H1 (cell line): ENCODE measurements around the gene TOP1. TPM values are rescaled to one million over a fixed set of nuclear protein-coding genes. Genes with fewer than 3 reads are reported as not detected.
A peak's percentile ranks its signal among the peaks of the same experiment; 100 is the strongest.

Experiments
- CTCF ChIA-PET: fragments of 300-600 bp; sonication (Branson Sonifier 250); formaldehyde crosslinking; loops from one replicate; lab custom pipeline; 2021; ENCODE audit not compliant: partially characterized antibody; lab: Charles Lee
- POLR2A ChIA-PET: fragments of 300-600 bp; sonication (Branson Sonifier 250); formaldehyde crosslinking; loops from one replicate; lab custom pipeline; 2021; ENCODE audit warnings: inconsistent platforms; ENCODE audit not compliant: partially characterized antibody; lab: Charles Lee
- DNase-seq, 2 experiments: peaks; one replicate each; pipeline versions ENCODE4 v3.0.0 to v3.0.0-alpha.2; 2010 to 2022; ENCODE audit warnings: low spot score in 2 of 2, low read depth in 1 of 2, mixed read lengths in 1 of 2
- FAIRE-seq: peaks from 2 replicates; lab custom pipeline; 2011; peaks lifted over from hg19 to GRCh38; lab: Jason Lieb, UNC
- H2AFZ ChIP-seq: 2 replicates; pipeline ENCODE4 v1.8.1; 2012; ENCODE audit warnings: low read length, inconsistent platforms
- H2AK5ac ChIP-seq: 2 replicates; pipeline ENCODE4 v1.6.1; 2013; ENCODE audit warnings: low read depth, low read length
- H2BK120ac ChIP-seq: replicated peaks from 2 replicates; pipeline ENCODE3; 2013; ENCODE audit warnings: low read depth, low read length, inconsistent platforms
- H2BK12ac ChIP-seq: 2 replicates; pipeline ENCODE4 v1.6.1; 2013; ENCODE audit warnings: low read depth, low read length
- H2BK15ac ChIP-seq: 2 replicates; pipeline ENCODE4 v1.6.1; 2013; ENCODE audit warnings: low read length
- H2BK20ac ChIP-seq: 2 replicates; pipeline ENCODE4 v1.6.1; 2013; ENCODE audit warnings: low read length
- H2BK5ac ChIP-seq: 2 replicates; pipeline ENCODE4 v1.6.1; 2013; ENCODE audit warnings: low read depth, low read length
- H3K14ac ChIP-seq: 2 replicates; pipeline ENCODE4 v1.6.1; 2013; ENCODE audit warnings: inconsistent platforms; ENCODE audit not compliant: insufficient read length
- H3K18ac ChIP-seq: 2 replicates; pipeline ENCODE4 v1.6.1; 2013; ENCODE audit warnings: low read length; ENCODE audit errors: extremely low read depth
- H3K23ac ChIP-seq: 2 replicates; pipeline ENCODE4 v1.6.1; 2013; ENCODE audit warnings: inconsistent platforms; ENCODE audit not compliant: insufficient read length
- H3K23me2 ChIP-seq: 2 replicates; pipeline ENCODE4 v1.6.1; 2013; ENCODE audit warnings: low read depth, low read length
- H3K27ac ChIP-seq: 2 replicates; pipeline ENCODE4 v1.6.1; 2011; ENCODE audit warnings: low read depth, low read length, inconsistent platforms
- H3K27me3 ChIP-seq, 4 experiments: replicated peaks in 1 of 4; 1 replicate in 1 of 4; 2 replicates in 3 of 4; pipeline versions ENCODE4 v1.6.1 to v1.8.1; 2011 to 2013; ENCODE audit warnings: low read length in 3 of 4, mild to moderate bottlenecking in 3 of 4, inconsistent platforms in 2 of 4, mixed read lengths in 2 of 4, moderate library complexity in 1 of 4; ENCODE audit not compliant: control insufficient read depth in 3 of 4, insufficient read depth in 3 of 4; ENCODE audit errors: extremely low read depth in 1 of 4
- H3K36me3 ChIP-seq, 4 experiments: 2 replicates each; pipeline versions ENCODE4 v1.6.1 to v1.8.1; 2011 to 2013; ENCODE audit warnings: mild to moderate bottlenecking in 4 of 4, low read length in 3 of 4, moderate library complexity in 2 of 4, control low read depth in 1 of 4, inconsistent platforms in 1 of 4; ENCODE audit not compliant: insufficient read depth in 4 of 4, control insufficient read depth in 2 of 4
- H3K4ac ChIP-seq: replicated peaks from 2 replicates; pipeline ENCODE3; 2013; ENCODE audit warnings: low read length, low read depth, mixed read lengths, inconsistent platforms; ENCODE audit not compliant: insufficient read length
- H3K4me1 ChIP-seq, 4 experiments: replicated peaks in 1 of 4; 1 replicate in 1 of 4; 2 replicates in 3 of 4; pipeline versions ENCODE4 v1.6.1 to v1.8.1; 2011 to 2013; ENCODE audit warnings: low read length in 3 of 4, inconsistent platforms in 2 of 4, mixed read lengths in 1 of 4; ENCODE audit not compliant: insufficient read depth in 4 of 4, control insufficient read depth in 3 of 4
- H3K4me2 ChIP-seq, 2 experiments: 2 replicates each; pipeline versions ENCODE4 v1.6.1 to v1.8.1; 2011 to 2013; ENCODE audit warnings: low read depth in 2 of 2, low read length in 2 of 2, control low read depth in 1 of 2, inconsistent platforms in 1 of 2, mild to moderate bottlenecking in 1 of 2; ENCODE audit not compliant: insufficient read depth in 1 of 2
- H3K4me3 ChIP-seq, 4 experiments: fragments of 200-600, 300-600 bp in 1 of 4; sonication (generic), shearing (Covaris generic), sonication (Bioruptor Twin) in 1 of 4; 2 replicates each; pipeline versions ENCODE4 v1.5.1 to v1.8.1; 2011 to 2016; ENCODE audit warnings: low read length in 4 of 4, low read depth in 3 of 4, control low read depth in 2 of 4, inconsistent platforms in 2 of 4, mild to moderate bottlenecking in 2 of 4, mixed read lengths in 1 of 4, moderate library complexity in 1 of 4; ENCODE audit not compliant: insufficient read depth in 2 of 4; ENCODE audit errors: extremely low read depth in 1 of 4
- H3K56ac ChIP-seq: replicated peaks from 2 replicates; pipeline ENCODE3; 2013; ENCODE audit warnings: low read depth, mild to moderate bottlenecking, mixed read lengths, low read length, inconsistent platforms; ENCODE audit not compliant: insufficient read length
- H3K79me1 ChIP-seq: 2 replicates; pipeline ENCODE4 v1.6.1; 2013; ENCODE audit warnings: low read depth, low read length, control low read depth
- H3K79me2 ChIP-seq, 2 experiments: 2 replicates each; pipeline versions ENCODE4 v1.6.1 to v1.8.1; 2012 to 2013; ENCODE audit warnings: low read length in 2 of 2, mild to moderate bottlenecking in 2 of 2, inconsistent platforms in 1 of 2; ENCODE audit not compliant: insufficient read depth in 2 of 2, control insufficient read depth in 1 of 2
- H3K9ac ChIP-seq, 4 experiments: replicated peaks in 1 of 4; 1 replicate in 1 of 4; 2 replicates in 3 of 4; pipeline versions ENCODE4 v1.6.1 to v1.8.1; 2011 to 2013; ENCODE audit warnings: low read depth in 3 of 4, low read length in 3 of 4, control low read depth in 2 of 4, mild to moderate bottlenecking in 2 of 4, moderate library complexity in 2 of 4, inconsistent platforms in 1 of 4; ENCODE audit errors: extremely low read depth in 1 of 4
- H3K9me3 ChIP-seq, 2 experiments: 2 replicates each; pipeline versions ENCODE4 v1.6.1 to v1.8.1; 2012 to 2013; ENCODE audit warnings: mild to moderate bottlenecking in 2 of 2, moderate library complexity in 2 of 2, control low read depth in 1 of 2, inconsistent platforms in 1 of 2, low read depth in 1 of 2, low read length in 1 of 2, mixed read lengths in 1 of 2; ENCODE audit not compliant: insufficient read depth in 2 of 2
- H4K20me1 ChIP-seq, 2 experiments: replicated peaks in 1 of 2; 2 replicates each; pipeline versions ENCODE3 to v1.8.1; 2011 to 2013; ENCODE audit warnings: inconsistent platforms in 2 of 2, low read length in 2 of 2, mild to moderate bottlenecking in 1 of 2; ENCODE audit not compliant: insufficient read depth in 2 of 2, control insufficient read depth in 1 of 2
- H4K5ac ChIP-seq: 2 replicates; pipeline ENCODE4 v1.6.1; 2013; ENCODE audit warnings: low read length, low read depth, mixed read lengths, inconsistent platforms; ENCODE audit not compliant: insufficient read length
- H4K8ac ChIP-seq: 2 replicates; pipeline ENCODE4 v1.8.0; 2013; ENCODE audit warnings: mild to moderate bottlenecking, moderate library complexity, low read length, inconsistent platforms; ENCODE audit not compliant: insufficient read depth; ENCODE audit errors: extremely low read depth
- H4K91ac ChIP-seq: replicated peaks from 2 replicates; pipeline ENCODE3; 2013; ENCODE audit warnings: low read length, mixed read lengths, inconsistent platforms; ENCODE audit not compliant: insufficient read length
- BACH1 ChIP-seq: IDR thresholded peaks from 2 replicates; pipeline ENCODE4 v1.6.1; 2012; ENCODE audit warnings: low read length, improper control_type of control experiment
- CBX5 ChIP-seq: fragments of 300-800, 300-1000 bp; sonication (generic); IDR thresholded peaks from 2 replicates; pipeline ENCODE4 v1.7.1; 2016; ENCODE audit warnings: antibody characterized with exemption, low read length, low read depth
- CEBPB ChIP-seq: IDR thresholded peaks from 2 replicates; pipeline ENCODE4 v1.6.1; 2012; ENCODE audit warnings: low read depth, low read length
- CHD2 ChIP-seq: IDR thresholded peaks from 2 replicates; pipeline ENCODE4 v1.6.1; 2012; ENCODE audit warnings: low read length, improper control_type of control experiment
- EGR1 ChIP-seq: IDR thresholded peaks from 2 replicates; pipeline ENCODE4 v1.6.1; 2011; ENCODE audit warnings: low read depth, low read length, borderline replicate concordance
- JUN ChIP-seq: IDR thresholded peaks from 2 replicates; pipeline ENCODE4 v1.6.1; 2011; ENCODE audit warnings: low read depth, mild to moderate bottlenecking, improper control_type of control experiment, low read length
- KDM1A ChIP-seq: fragments of 200-600, 300-600 bp; sonication (generic); IDR thresholded peaks from 2 replicates; pipeline ENCODE4 v1.7.1; 2016; ENCODE audit warnings: mild to moderate bottlenecking, low read length, borderline replicate concordance
- KDM5A ChIP-seq: fragments of 200-600 bp; IDR thresholded peaks from 2 replicates; pipeline ENCODE4 v1.7.1; 2012; ENCODE audit warnings: mild to moderate bottlenecking, low read length, inconsistent platforms, mixed read lengths
- PHF8 ChIP-seq: fragments of 200-600 bp; sonication (generic); conservative IDR thresholded peaks from 2 replicates; pipeline ENCODE4 v1.7.1; 2012; ENCODE audit warnings: low read depth, mild to moderate bottlenecking, inconsistent platforms, low read length, moderate library complexity
- RXRA ChIP-seq: IDR thresholded peaks from 2 replicates; pipeline ENCODE4 v1.6.1; 2011; ENCODE audit warnings: low read depth, mild to moderate bottlenecking, low read length, moderate library complexity; ENCODE audit not compliant: insufficient read depth
- SIN3A ChIP-seq, 2 experiments: IDR thresholded peaks in 1 of 2; conservative IDR thresholded peaks in 1 of 2; 2 replicates each; pipeline ENCODE4 v1.6.1; 2011 to 2012; ENCODE audit warnings: low read length in 2 of 2, improper control_type of control experiment in 1 of 2, low read depth in 1 of 2, mild to moderate bottlenecking in 1 of 2
- WGBS, 2 experiments: shearing (Covaris generic) in 1 of 2; methylation state at CpG; one replicate each; pipeline versions ENCODE4 v1.1.6 to v1.1.7; 2013 to 2015; ENCODE audit warnings: low lambda C conversion rate in 2 of 2, mixed read lengths in 2 of 2, inconsistent platforms in 1 of 2, low coverage in 1 of 2, missing lambda C conversion rate in 1 of 2; ENCODE audit not compliant: insufficient replicate concordance in 2 of 2, insufficient coverage in 1 of 2, insufficient read length in 1 of 2; ENCODE audit errors: extremely low coverage in 1 of 2, missing lambda C conversion rate in 1 of 2; 5-methylcytosine and 5-hydroxymethylcytosine counted together
- polyA plus RNA-seq, 7 experiments: library from polyadenylated mRNA; depleted of rRNA in 3 of 7; stranded (reverse) in 5 of 7; unstranded in 2 of 7; fragments of >200 nt in 5 of 7; fragments of 200-250 nt in 2 of 7; gene quantifications; 1 replicate in 5 of 7; 2 replicates in 1 of 7; 4 replicates in 1 of 7; pipeline versions ENCODE4 v1.2.1 to v1.2.3, GENCODE V29; 2011 to 2013; ENCODE audit warnings: missing spikeins in 2 of 7, mixed read lengths in 2 of 7
- total RNA-seq: library from RNA; stranded (reverse); fragmentation: NEBNext Ultra II Directional; extraction: Animal tissue kit (Norgen Biotek cat#: 25700); gene quantifications from 2 replicates; pipeline ENCODE4 v1.2.1, GENCODE V29; 2021
- TF ChIP-seq, protein P1 (sequence below): IDR thresholded peaks from 2 replicates; pipeline ENCODE4 v1.6.1; 2012; ENCODE audit warnings: inconsistent platforms

Gene TOP1
- total and polyA plus RNA-seq, 2 of the 8 experiments (the other 6 are each of a cell fraction or from before 2014, with no cell fraction given): 7.4 to 108 TPM

DNA sequence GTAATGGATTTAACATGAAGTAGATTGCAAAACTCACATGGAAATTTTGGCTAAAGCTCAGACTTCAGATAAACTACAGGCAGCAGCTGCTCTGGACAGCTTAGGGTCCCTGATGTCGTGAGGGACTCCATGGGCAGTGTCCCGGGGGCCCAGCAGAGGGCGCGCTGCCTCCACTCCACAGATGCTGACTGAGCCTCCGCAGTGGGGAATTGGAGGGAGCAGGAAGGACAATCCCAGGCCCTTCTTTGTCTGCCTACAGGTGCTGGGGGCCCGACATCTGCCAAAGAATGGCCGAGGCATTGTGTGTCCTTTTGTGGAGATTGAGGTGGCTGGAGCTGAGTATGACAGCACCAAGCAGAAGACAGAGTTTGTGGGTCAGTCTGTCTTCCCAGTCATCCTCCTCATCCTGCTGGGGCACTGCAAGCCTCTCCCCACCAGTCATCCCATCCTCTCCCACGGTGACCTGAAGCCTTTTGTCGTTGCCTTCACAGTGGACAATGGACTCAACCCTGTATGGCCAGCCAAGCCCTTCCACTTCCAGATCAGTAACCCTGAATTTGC lies 144.6 kb downstream of the TOP1 start:
- Histone ChIP-seq H2BK20ac (no peak overlapping the region), H4K20me1 (peaks cover 17 to 18% of the 10 kb centered on the region in 2 experiments)
- TF ChIP-seq CEBPB (no peak), KDM1A (no peak), PHF8 (no peak), KDM5A (no peak), SIN3A (conservative IDR thresholded peaks at IDR 0.05 in 1 of 2, IDR thresholded peaks at IDR 0.05 in 1 of 2; ENCODE audit: low read depth in 1 of 2, low read length in 2 of 2) (no peak; a peak in 1 of 4 replicates), RXRA (no peak), CBX5 (no peak), CHD2 (no peak), EGR1 (no peak), BACH1 (no peak), JUN (no peak)
- TF ChIP-seq, protein P1, sequence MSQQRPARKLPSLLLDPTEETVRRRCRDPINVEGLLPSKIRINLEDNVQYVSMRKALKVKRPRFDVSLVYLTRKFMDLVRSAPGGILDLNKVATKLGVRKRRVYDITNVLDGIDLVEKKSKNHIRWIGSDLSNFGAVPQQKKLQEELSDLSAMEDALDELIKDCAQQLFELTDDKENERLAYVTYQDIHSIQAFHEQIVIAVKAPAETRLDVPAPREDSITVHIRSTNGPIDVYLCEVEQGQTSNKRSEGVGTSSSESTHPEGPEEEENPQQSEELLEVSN: peak; percentile 44; the same call in 1 of the 2 replicates

More for the DNA sequence above, 144.6 kb downstream of the TOP1 start:
- no peaks in the 10 kb centered on the region for H3K4me1 ChIP-seq
- H3K4me2 ChIP-seq: no peak overlapping the region
- no peaks in the 10 kb centered on the region for H3K23me2 ChIP-seq
- no peak overlapping the region for H2AK5ac ChIP-seq
- WGBS, 2 experiments: 60% methylated on average over 9 of the region's 9 CpGs; no CpG with 5 or more reads in 1 of the 2 experiments
- ChIA-PET CTCF (interaction anchor here (0.6 to 7.3 kb wide), 53 partner anchors 8 to 261 kb away, joined by 3 to 112 read pairs (median 4); partner anchors contain the start of gene LPIN3), POLR2A (interaction anchor here (0.8 to 1.6 kb wide), 6 partner anchors 7 to 167 kb away, joined by 3 to 5 read pairs (median 3); partner anchors contain the start of genes LPIN3 and PLCG1)
- no peaks in the 10 kb centered on the region; the same call in 1 of the 2 replicates for H3K79me1 ChIP-seq
- H3K14ac ChIP-seq: no peak overlapping the region
- H2AFZ ChIP-seq: no peak overlapping the region
- no peaks in the 10 kb centered on the region for H3K79me2 ChIP-seq
- no peak overlapping the region for H3K23ac ChIP-seq
- H3K18ac ChIP-seq: no peak overlapping the region
- H3K9me3 ChIP-seq: no peaks in the 10 kb centered on the region
- H3K56ac ChIP-seq: no peak overlapping the region
- H3K4ac ChIP-seq: no peak overlapping the region
- no peak overlapping the region for H4K91ac ChIP-seq
- FAIRE-seq (no peak), DNase-seq (peak; percentile 38 to 93)
- H3K36me3 ChIP-seq: peaks cover 37 to 77% (median 64%) of the 10 kb centered on the region in 4 experiments
- no peaks in the 10 kb centered on the region for H3K27me3 ChIP-seq
- H2BK12ac ChIP-seq: no peak overlapping the region
- H3K4me3 ChIP-seq: no peak overlapping the region
- no peak overlapping the region for H3K27ac ChIP-seq
- no peak overlapping the region for H4K5ac ChIP-seq
- H2BK5ac ChIP-seq: no peak overlapping the region
- H4K8ac ChIP-seq: no peak overlapping the region
- no peak overlapping the region for H2BK15ac ChIP-seq
- peak overlapping the region in 1 of 4 experiments; percentile 25; a peak in 2 of 7 replicates for H3K9ac ChIP-seq
- no peak overlapping the region for H2BK120ac ChIP-seq
